ENCODE measurements around the gene MED13L. TPM values are rescaled to one million over a fixed set of nuclear protein-coding genes. Genes with fewer than 3 reads are reported as not detected.

MED13L gene
- total and polyA plus RNA-seq, 2 of the 4 experiments (the other 2 are of a cell fraction): 17.9 to 49.1 TPM

DNA sequence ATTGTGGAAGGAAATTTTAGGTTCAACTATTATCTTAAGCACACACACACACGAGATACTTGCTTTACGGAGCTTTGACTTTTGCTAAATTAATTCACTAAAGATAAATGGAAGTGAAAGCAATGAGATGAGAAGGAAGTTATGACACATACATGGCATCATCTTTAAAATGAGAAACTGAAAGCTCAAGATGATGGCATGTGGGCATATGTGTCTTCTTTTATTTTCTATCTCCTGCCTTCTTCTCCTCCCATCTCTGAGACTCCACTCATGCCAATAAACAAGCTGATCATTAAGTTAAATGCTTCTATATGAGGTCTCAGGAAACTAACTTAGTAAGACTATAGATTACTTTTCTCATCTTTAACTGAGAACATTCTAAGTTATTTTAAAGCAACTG lies 216.7 kb downstream of the MED13L start:
- dilution Hi-C loops (cut with HindIII; ENCODE audit: low sequenced_read_pairs, unreplicated experiment) (no loop called here), intact Hi-C loops (cut with micrococcal nuclease) (no loop called here), in situ Hi-C loops (cut with MboI; ENCODE audit: low sequenced_read_pairs) (no loop called here)
- Histone ChIP-seq H3K56ac (ENCODE audit: extremely low read depth, insufficient read depth, low read length) (no peak overlapping the region), H3K27ac (ENCODE audit: insufficient read depth, low read length) (no peak overlapping the region), H4K8ac (ENCODE audit: low read depth in 2 of 2, low read length in 2 of 2) (no peak overlapping the region), H3K4me3 (ENCODE audit: insufficient read depth, low read depth, low read length) (no peak overlapping the region), H2AFZ (replicated peaks; ENCODE audit: low read length, poor library complexity) (no peak overlapping the region), H3K23ac (ENCODE audit: low read depth, low read length) (no peak overlapping the region), H4K20me1 (ENCODE audit: insufficient read depth, low read length) (peaks cover 45% of the 10 kb centered on the region), H2AK5ac (ENCODE audit: low read depth, low read length) (no peak overlapping the region), H2BK20ac (ENCODE audit: low read depth, low read length) (no peak overlapping the region), H2BK120ac (ENCODE audit: low read depth, low read length) (no peak overlapping the region), H3K9me1 (ENCODE audit: insufficient read depth, low read length) (0 out of 2 replicates have a peak, but pooled peaks cover 3% of the 10 kb centered on the region), H3K79me1 (ENCODE audit: low read depth in 1 of 2, low read length in 2 of 2) (peaks cover 28 to 72% of the 10 kb centered on the region in 2 experiments), H3K36me3 (ENCODE audit: control insufficient read depth, insufficient read depth, low read length) (no peaks in the 10 kb centered on the region), H3K9me3 (ENCODE audit: control insufficient read depth, insufficient read depth, low read length) (no peaks in the 10 kb centered on the region), H2AK9ac (replicated peaks; ENCODE audit: low read depth, low read length, poor library complexity) (no peak overlapping the region), H2BK15ac (ENCODE audit: low read depth, low read length) (no peak overlapping the region), H3K27me3 (ENCODE audit: control insufficient read depth, insufficient read depth, low read length) (no peaks in the 10 kb centered on the region), H3K14ac (replicated peaks; ENCODE audit: low read depth, low read length) (no peak overlapping the region), H3K4me1 (ENCODE audit: control insufficient read depth, insufficient read depth, low read length) (peaks cover 2% of the 10 kb centered on the region), H3K4ac (ENCODE audit: low read depth, low read length) (no peak overlapping the region), H3K9ac (ENCODE audit: low read depth, low read length) (no peak overlapping the region), H3K4me2 (ENCODE audit: low read depth, low read length) (peak overlapping the region; percentile 19; the same call in 1 of the 2 replicates), H3K18ac (ENCODE audit: low read depth, low read length) (no peak overlapping the region), H4K5ac (ENCODE audit: low read depth, low read length) (no peak overlapping the region; the same call in 1 of the 2 replicates), H2BK5ac (ENCODE audit: low read depth, low read length, poor library complexity, severe bottlenecking) (no peak overlapping the region), H4K91ac (ENCODE audit: insufficient read depth, low read depth, low read length) (no peak overlapping the region)
- ChIA-PET CTCF (no interaction called here), POLR2A (ENCODE audit: unreplicated experiment) (no interaction called here)
- no TSS peak for BruUV-seq (replicated peaks)
- DNase-seq: peak; percentile 35
- no peak for ATAC-seq (ENCODE audit: low read depth)
- no CpG with 5 or more reads among the region's 2 CpGs for WGBS, 2 experiments (ENCODE audit: extremely low coverage in 2 of 2, insufficient read length in 1 of 2)
- no peak for TF ChIP-seq NFE2L2 (IDR thresholded peaks at IDR 0.05; ENCODE audit: low read depth, low read length)
- TF ChIP-seq SMC3 (IDR thresholded peaks at IDR 0.05; ENCODE audit: low read depth, low read length): no peak
- TF ChIP-seq FOS (IDR thresholded peaks at IDR 0.05; ENCODE audit: low read depth, low read length): no peak
- no peak for TF ChIP-seq RFX5 (IDR thresholded peaks at IDR 0.05; ENCODE audit: low read depth, low read length)
- TF ChIP-seq, protein P1, sequence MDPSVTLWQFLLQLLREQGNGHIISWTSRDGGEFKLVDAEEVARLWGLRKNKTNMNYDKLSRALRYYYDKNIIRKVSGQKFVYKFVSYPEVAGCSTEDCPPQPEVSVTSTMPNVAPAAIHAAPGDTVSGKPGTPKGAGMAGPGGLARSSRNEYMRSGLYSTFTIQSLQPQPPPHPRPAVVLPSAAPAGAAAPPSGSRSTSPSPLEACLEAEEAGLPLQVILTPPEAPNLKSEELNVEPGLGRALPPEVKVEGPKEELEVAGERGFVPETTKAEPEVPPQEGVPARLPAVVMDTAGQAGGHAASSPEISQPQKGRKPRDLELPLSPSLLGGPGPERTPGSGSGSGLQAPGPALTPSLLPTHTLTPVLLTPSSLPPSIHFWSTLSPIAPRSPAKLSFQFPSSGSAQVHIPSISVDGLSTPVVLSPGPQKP (IDR thresholded peaks at IDR 0.05; ENCODE audit: borderline replicate concordance, low read depth, low read length): no peak
- TF ChIP-seq BHLHE40 (IDR thresholded peaks at IDR 0.05; ENCODE audit: low read depth, low read length): no peak
- no peak for TF ChIP-seq POLR2A (IDR thresholded peaks at IDR 0.05; ENCODE audit: low read depth, low read length)
- no peak for TF ChIP-seq MXI1 (IDR thresholded peaks at IDR 0.05; ENCODE audit: borderline replicate concordance, low read depth, low read length)
- TF ChIP-seq RAD21 (IDR thresholded peaks at IDR 0.05; ENCODE audit: low read length): no peak
- TF ChIP-seq, protein P2, sequence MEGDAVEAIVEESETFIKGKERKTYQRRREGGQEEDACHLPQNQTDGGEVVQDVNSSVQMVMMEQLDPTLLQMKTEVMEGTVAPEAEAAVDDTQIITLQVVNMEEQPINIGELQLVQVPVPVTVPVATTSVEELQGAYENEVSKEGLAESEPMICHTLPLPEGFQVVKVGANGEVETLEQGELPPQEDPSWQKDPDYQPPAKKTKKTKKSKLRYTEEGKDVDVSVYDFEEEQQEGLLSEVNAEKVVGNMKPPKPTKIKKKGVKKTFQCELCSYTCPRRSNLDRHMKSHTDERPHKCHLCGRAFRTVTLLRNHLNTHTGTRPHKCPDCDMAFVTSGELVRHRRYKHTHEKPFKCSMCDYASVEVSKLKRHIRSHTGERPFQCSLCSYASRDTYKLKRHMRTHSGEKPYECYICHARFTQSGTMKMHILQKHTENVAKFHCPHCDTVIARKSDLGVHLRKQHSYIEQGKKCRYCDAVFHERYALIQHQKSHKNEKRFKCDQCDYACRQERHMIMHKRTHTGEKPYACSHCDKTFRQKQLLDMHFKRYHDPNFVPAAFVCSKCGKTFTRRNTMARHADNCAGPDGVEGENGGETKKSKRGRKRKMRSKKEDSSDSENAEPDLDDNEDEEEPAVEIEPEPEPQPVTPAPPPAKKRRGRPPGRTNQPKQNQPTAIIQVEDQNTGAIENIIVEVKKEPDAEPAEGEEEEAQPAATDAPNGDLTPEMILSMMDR (conservative IDR thresholded peaks at IDR 0.05; ENCODE audit: low read depth, low read length): no peak
- TF ChIP-seq, protein P3, sequence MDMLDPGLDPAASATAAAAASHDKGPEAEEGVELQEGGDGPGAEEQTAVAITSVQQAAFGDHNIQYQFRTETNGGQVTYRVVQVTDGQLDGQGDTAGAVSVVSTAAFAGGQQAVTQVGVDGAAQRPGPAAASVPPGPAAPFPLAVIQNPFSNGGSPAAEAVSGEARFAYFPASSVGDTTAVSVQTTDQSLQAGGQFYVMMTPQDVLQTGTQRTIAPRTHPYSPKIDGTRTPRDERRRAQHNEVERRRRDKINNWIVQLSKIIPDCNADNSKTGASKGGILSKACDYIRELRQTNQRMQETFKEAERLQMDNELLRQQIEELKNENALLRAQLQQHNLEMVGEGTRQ (IDR thresholded peaks at IDR 0.05; ENCODE audit: low read depth, low read length): no peak
- no peak for TF ChIP-seq CHD1 (IDR thresholded peaks at IDR 0.05; ENCODE audit: low read depth, low read length)
- no peak for TF ChIP-seq CEBPB (IDR thresholded peaks at IDR 0.05; ENCODE audit: low read depth, low read length)
- TF ChIP-seq RCOR1 (IDR thresholded peaks at IDR 0.05; ENCODE audit: insufficient replicate concordance, low read length): no peak
- TF ChIP-seq MAFK (IDR thresholded peaks at IDR 0.05; ENCODE audit: low read depth, low read length): no peak
